ENCODE data around the gene SSR1.

DNA sequence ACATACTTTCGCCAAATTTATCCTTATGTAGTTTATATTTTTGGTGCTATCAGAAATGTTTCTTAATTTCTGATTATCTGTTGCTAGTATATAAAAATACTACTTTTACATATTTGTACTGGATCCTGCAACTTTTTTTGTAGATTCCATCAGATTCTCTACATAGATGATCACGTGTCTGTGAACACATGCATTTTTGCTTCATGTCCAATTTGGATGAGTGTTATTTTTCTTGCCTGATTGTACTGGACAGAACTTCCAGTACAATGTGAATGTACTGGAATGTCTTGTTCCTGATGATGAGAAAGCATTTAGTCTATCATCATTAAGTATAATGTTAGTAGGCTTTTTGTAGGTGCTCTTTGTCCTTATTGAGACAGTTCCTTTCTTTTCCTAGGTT, 25.0 kb upstream of the SSR1 start:
- TF ChIP-seq CTCF (IDR thresholded peaks at IDR 0.05) (no peak), POLR2A (IDR thresholded peaks at IDR 0.05) (no peak), EP300 (IDR thresholded peaks at IDR 0.05) (no peak), POLR2AphosphoS5 (IDR thresholded peaks at IDR 0.05) (no peak)
